IPS-18c (cell line): ENCODE measurements around the gene ATP11A.
"Not testable (repeated sequence)": the region's sequence is repeated elsewhere in the genome, so short reads cannot be mapped to it uniquely, and the experiment has no call there.

Experiments used
- H3K4me3 ChIP-seq: 2 replicates; pipeline ENCODE4 v1.7.0; 2013; ENCODE audit warnings: low read depth, mild to moderate bottlenecking, low read length, moderate library complexity; ENCODE audit not compliant: insufficient read depth
- H3K9me3 ChIP-seq: one replicate; pipeline ENCODE4 v1.6.1; 2013; ENCODE audit warnings: mild to moderate bottlenecking, low read length, moderate library complexity; ENCODE audit not compliant: control insufficient read depth, insufficient read depth

ATP11A gene

GRCh38 chr13:112838842-112839117 is 148.9 kb downstream of the ATP11A start:
- Histone ChIP-seq H3K4me3 (no peak overlapping the region), H3K9me3 (peaks cover 2% of the 10 kb centered on the region)

DNA sequence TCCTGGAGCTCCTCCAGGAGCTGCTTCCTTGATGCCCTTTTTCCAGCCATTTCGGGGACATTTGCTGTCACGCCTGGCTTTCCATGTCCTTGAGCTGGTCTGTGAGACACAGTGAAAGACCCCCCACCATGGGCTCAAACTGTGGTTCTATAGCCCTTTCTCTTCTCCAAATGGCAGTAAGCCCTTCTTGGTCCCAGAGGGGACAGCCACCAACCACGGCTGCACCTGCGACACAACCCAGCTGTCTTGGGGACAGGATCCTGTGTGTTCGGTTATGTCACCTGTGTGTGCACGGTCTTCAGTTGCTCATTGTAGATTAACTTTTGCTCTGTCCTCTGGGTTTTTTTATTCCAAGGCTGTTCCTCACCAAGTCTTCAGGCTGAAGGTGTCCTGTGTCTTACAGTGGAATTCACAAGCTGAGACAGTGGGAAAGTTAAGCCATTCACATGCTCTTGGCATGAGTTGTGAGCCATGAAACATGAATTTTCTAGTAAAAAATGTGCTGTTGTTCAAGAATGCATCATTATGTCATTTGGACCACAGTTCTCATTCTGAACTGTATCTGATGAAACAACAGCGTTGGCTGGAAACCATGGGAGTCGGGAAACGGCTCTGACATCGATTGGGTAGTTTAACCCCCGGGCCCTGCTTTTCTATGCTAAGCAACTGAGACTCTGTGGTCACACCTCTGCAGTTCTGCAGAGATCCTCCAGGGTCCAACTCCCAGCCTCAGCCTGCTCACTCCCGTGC is 149.7 kb downstream of the ATP11A start:
- peaks cover 2% of the 10 kb centered on the region for H3K9me3 ChIP-seq
- H3K4me3 ChIP-seq, result no peak overlapping the region

DNA sequence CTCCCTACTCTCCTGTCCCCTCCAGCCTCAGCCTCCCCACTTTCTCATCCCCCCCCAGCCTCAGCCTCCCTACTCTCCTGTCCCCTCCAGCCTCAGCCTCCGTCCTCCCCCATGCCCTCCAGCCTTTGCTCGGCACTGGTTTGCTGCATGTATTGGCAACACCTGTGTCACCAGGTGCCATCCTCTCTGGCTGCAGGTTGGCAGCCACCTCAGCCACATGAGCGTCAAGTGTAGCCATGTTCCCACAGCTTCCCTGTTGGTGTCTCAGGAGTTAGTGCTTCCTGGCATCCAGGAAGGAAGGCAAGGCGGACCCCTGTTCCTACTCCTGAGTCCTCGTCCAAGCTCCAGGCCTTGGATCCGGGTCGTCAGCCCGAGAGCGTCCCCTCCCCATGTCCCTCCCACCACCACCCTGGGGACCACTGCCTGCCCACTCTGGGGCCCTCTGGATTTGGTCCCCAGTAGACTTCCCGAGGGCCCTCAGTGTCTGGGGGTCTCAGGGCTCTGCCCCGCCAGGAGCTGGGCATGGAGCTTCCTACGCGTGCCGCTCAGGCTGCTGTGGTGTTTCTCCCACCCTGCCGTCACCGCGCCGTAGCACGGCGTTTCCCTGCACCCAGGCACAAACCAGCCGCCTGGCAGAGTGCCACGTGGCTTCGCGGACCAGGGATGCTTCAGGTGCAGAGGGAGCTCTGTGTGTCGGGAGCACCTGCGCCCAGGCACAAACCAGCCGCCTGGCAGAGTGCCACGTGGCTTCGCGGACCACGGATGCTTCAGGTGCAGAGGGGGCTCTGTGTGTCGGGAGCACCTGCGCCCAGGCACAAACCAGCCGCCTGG is 150.8 kb downstream of the ATP11A start:
- Histone ChIP-seq H3K4me3 (no peak overlapping the region), H3K9me3 (no peaks in the 10 kb centered on the region)

- H3K9me3 ChIP-seq, H3K4me3 ChIP-seq: not testable (repeated sequence)
Observed at GRCh38 chr13:112841303-112842015, 151.6 kb downstream of the ATP11A start.

- no peaks in the 10 kb centered on the region for H3K9me3 ChIP-seq
- no peak overlapping the region for H3K4me3 ChIP-seq
Observed at GRCh38 chr13:112842343-112842856, 152.6 kb downstream of the ATP11A start.

DNA sequence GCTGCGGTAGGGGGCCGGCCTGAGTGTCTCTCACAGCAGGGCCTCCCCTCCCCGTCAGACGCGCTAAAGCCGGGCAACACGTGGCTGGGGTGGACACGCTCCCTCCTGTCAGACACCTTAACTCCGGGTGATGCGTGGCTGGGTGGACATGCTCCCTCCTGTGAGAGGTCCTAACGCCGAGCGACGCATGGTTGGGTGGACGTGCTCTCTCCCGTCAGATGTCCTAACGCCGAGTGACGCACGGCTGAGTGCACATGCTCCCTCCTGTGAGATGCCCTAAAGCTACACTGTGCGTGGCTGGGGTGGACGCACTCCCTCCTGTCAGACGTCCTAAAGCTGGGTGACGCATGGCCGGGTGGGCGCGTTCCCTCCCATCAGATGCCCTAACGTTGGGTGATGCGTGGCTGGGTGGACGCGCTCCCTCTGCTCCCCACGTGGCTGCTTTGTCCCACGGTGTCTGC is 153.1 kb downstream of the ATP11A start:
- Histone ChIP-seq H3K4me3 (no peak overlapping the region), H3K9me3 (no peaks in the 10 kb centered on the region)

- no peak overlapping the region for H3K4me3 ChIP-seq
- no peaks in the 10 kb centered on the region for H3K9me3 ChIP-seq
Observed at GRCh38 chr13:112843392-112844111, 153.7 kb downstream of the ATP11A start.

GRCh38 chr13:112844411-112844810 is 154.6 kb downstream of the ATP11A start:
- Histone ChIP-seq H3K9me3 (no peaks in the 10 kb centered on the region), H3K4me3 (no peak overlapping the region)

DNA sequence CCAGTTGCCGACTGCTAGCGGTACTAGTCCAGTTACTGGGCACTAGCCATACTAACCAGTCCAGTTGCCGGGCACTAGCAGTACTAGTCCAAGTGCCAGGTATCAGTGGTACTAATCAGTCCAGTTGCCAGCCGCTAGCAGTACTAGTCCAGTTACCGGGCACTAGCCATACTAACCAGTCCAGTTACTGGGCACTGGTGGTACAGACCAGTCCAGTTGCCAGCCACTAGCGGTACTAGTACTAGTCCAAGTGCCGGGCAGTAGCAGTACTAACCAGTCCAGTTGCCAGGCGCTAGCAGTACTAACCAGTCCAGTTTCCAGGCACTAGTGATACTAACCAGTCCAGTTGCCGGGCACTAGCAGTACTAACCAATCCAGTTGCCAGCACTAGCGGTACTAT is 155.0 kb downstream of the ATP11A start:
- no peak overlapping the region for H3K4me3 ChIP-seq
- no peaks in the 10 kb centered on the region for H3K9me3 ChIP-seq

DNA sequence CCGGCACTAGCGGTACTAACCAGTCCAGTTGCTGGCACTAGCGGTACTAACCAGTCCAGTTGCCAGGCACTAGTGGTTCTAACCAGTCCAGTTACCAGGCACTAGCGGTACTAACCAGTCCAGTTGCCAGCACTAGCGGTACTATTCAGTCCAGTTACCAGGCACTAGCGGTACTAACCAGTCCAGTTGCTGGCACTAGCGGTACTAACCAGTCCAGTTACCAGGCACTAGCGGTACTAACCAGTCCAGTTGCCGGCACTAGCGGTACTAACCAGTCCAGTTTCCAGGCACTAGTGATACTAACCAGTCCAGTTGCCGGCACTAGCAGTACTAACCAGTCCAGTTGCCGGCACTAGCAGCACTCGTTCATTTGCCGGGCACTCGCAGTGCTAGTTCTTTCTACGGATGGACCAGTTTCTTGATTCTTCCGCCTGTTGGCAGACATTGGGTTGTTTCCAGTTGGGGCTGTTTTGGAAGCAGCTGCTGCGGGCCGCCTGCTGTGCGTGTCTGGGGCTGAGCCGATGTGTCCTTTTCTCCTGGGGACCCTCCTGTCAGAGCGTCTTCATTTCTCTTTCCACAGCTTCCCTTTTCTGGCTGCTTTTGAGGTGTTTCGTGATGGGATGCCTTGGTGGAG is 155.8 kb downstream of the ATP11A start:
- Histone ChIP-seq H3K9me3 (no peaks in the 10 kb centered on the region), H3K4me3 (no peak overlapping the region)

DNA sequence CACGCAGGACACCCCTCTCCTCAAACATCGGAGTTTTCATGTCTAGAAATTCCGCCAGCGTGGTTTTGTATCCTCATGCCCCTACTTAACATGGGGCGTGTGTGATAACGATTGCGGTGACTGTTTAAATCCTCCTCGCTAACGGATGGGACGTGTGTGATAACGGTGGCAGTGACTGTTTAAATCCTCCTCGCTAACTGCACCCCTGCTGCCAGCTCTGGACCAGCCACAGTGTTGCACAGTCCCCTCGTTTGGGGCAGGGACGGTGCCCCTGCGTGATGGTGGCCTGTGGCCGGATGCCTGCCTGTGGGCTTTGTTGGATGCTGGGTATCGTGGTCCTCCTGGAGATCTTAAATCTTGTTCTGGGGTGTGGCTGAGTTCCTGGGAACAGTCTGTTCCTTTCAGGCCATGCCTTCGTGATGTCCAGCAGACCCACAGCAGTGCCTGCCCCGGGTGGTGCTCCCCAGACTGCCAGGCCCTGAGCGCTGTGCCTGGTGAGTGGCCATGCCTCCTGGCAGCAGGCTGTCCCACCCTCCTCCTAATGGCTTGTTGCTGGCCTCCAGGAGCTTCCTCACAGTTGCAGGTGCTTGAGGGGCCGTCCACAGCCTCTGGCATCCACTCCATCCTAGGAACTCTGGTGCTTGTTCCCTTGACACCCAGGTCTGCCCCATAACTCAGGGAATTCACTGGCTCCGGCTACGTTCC is 156.7 kb downstream of the ATP11A start:
- H3K9me3 ChIP-seq, result no peaks in the 10 kb centered on the region
- no peak overlapping the region for H3K4me3 ChIP-seq

DNA sequence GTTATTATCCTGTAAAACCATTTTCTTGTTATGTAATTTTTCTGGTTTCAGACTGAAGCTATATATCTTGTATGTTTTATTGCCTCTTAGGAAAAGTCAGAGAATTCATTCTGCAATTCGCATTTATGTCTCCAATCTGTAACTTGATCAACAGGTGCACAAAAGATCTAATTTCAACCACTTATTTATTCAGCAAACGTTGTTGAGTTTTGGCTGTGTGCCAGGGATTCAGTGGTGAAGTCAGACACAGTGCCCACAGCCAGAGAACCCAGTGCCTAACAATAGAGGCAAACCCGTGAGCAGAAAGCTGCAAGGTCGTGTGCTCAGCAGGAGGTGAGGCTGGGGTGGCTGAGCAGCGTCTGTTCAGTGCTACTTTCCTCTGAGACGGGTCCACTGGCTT is 159.7 kb downstream of the ATP11A start:
- no peak overlapping the region for H3K4me3 ChIP-seq
- no peaks in the 10 kb centered on the region for H3K9me3 ChIP-seq

DNA sequence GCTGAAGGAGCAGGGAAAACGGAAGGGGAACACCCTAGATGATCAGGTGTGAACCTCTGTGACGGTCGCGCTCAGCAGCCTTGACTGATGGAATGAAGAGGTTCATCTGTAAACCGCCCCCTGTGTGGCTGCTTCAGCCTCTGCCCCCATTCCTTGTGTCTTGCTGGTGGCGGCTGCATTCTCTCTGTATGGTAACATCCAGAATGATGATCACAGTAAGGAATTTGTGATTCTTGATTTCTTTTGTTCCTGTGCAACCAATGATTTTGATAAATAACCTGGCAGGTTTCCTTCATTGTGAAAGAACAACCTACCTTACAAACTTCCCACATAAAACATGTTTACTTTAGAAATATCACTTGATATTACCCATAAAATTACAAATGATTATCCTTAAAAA is 160.4 kb downstream of the ATP11A start:
- no peak overlapping the region for H3K4me3 ChIP-seq
- no peaks in the 10 kb centered on the region for H3K9me3 ChIP-seq

GRCh38 chr13:112851107-112852038 is 161.5 kb downstream of the ATP11A start:
- H3K4me3 ChIP-seq, result no peak overlapping the region

GRCh38 chr13:112852392-112852791 is 162.6 kb downstream of the ATP11A start:
- H3K9me3 ChIP-seq, result no peaks in the 10 kb centered on the region
- H3K4me3 ChIP-seq, result no peak overlapping the region

More at GRCh38 chr13:112851107-112852038, 161.5 kb downstream of the ATP11A start:
- no peaks in the 10 kb centered on the region for H3K9me3 ChIP-seq
